ENCODE data around the gene TBX18. TPM values are rescaled to one million over a fixed set of nuclear protein-coding genes. Genes with fewer than 3 reads are reported as not detected.

The TBX18 gene
- polyA plus RNA-seq, 1 donor from 2014 or later, result not detected

- Mint-ChIP-seq H3K36me3 (no peaks in the 10 kb centered on the region), H3K4me1 (no peaks in the 10 kb centered on the region), H3K4me3 (no peak overlapping the region), H3K27ac (no peak overlapping the region), H3K27me3 (no peaks in the 10 kb centered on the region), H3K9me3 (peaks cover 0 to 10% (median 2%) of the 10 kb centered on the region in 3 donors)
Measured at GRCh38 chr6:84652356-84653026, 111.9 kb downstream of the TBX18 start.

GRCh38 chr6:84651583-84651982 is 112.8 kb downstream of the TBX18 start:
- Mint-ChIP-seq H3K4me1 (no peaks in the 10 kb centered on the region), H3K27ac (no peak overlapping the region), H3K36me3 (no peaks in the 10 kb centered on the region), H3K9me3 (peaks cover 0 to 12% (median 2%) of the 10 kb centered on the region in 3 donors), H3K27me3 (no peaks in the 10 kb centered on the region), H3K4me3 (no peak overlapping the region)

GRCh38 chr6:84648444-84648843 is 116.0 kb downstream of the TBX18 start:
- Mint-ChIP-seq H3K27ac (no peak overlapping the region), H3K4me1 (no peaks in the 10 kb centered on the region), H3K27me3 (no peaks in the 10 kb centered on the region), H3K36me3 (no peaks in the 10 kb centered on the region), H3K4me3 (no peak overlapping the region), H3K9me3 (peaks cover 0 to 8% (median 5%) of the 10 kb centered on the region in 3 donors)

- peaks cover 0 to 8% (median 5%) of the 10 kb centered on the region in 3 donors for H3K9me3 Mint-ChIP-seq
- no peak overlapping the region for H3K4me3 Mint-ChIP-seq
- no peaks in the 10 kb centered on the region for H3K36me3 Mint-ChIP-seq
- no peaks in the 10 kb centered on the region for H3K4me1 Mint-ChIP-seq
- no peak overlapping the region for H3K27ac Mint-ChIP-seq
- H3K27me3 Mint-ChIP-seq, result no peaks in the 10 kb centered on the region
Measured at GRCh38 chr6:84645563-84646266, 118.7 kb downstream of the TBX18 start.

GRCh38 chr6:84645000-84645399 is 119.4 kb downstream of the TBX18 start:
- H3K4me3 Mint-ChIP-seq, result no peak overlapping the region

GRCh38 chr6:84643778-84644177 is 120.6 kb downstream of the TBX18 start:
- Mint-ChIP-seq H3K36me3 (no peaks in the 10 kb centered on the region), H3K27me3 (no peaks in the 10 kb centered on the region), H3K4me1 (no peaks in the 10 kb centered on the region)

More at GRCh38 chr6:84645000-84645399, 119.4 kb downstream of the TBX18 start:
- no peaks in the 10 kb centered on the region for H3K36me3 Mint-ChIP-seq
- no peaks in the 10 kb centered on the region for H3K27me3 Mint-ChIP-seq
- no peaks in the 10 kb centered on the region for H3K4me1 Mint-ChIP-seq
- H3K9me3 Mint-ChIP-seq, result peaks cover 0 to 8% (median 5%) of the 10 kb centered on the region in 3 donors
- no peak overlapping the region for H3K27ac Mint-ChIP-seq

GRCh38 chr6:84641076-84641475 is 123.3 kb downstream of the TBX18 start:
- no peak overlapping the region for H3K27ac Mint-ChIP-seq
- H3K9me3 Mint-ChIP-seq, result peaks cover 2 to 9% (median 3%) of the 10 kb centered on the region in 3 donors
- H3K4me1 Mint-ChIP-seq, result no peaks in the 10 kb centered on the region
- H3K27me3 Mint-ChIP-seq, result no peaks in the 10 kb centered on the region
- no peak overlapping the region for H3K4me3 Mint-ChIP-seq
- no peaks in the 10 kb centered on the region for H3K36me3 Mint-ChIP-seq

More at GRCh38 chr6:84643778-84644177, 120.6 kb downstream of the TBX18 start:
- H3K9me3 Mint-ChIP-seq, result peaks cover 0 to 8% (median 3%) of the 10 kb centered on the region in 3 donors
- H3K27ac Mint-ChIP-seq, result no peak overlapping the region
- H3K4me3 Mint-ChIP-seq, result no peak overlapping the region

GRCh38 chr6:84639396-84639795 is 125.0 kb downstream of the TBX18 start:
- Mint-ChIP-seq H3K27me3 (no peaks in the 10 kb centered on the region), H3K4me1 (no peaks in the 10 kb centered on the region)

GRCh38 chr6:84638286-84638685 is 126.1 kb downstream of the TBX18 start:
- Mint-ChIP-seq H3K36me3 (no peaks in the 10 kb centered on the region), H3K27ac (no peak overlapping the region), H3K27me3 (no peaks in the 10 kb centered on the region), H3K4me3 (no peak overlapping the region), H3K4me1 (no peaks in the 10 kb centered on the region), H3K9me3 (peaks cover 0 to 9% (median 2%) of the 10 kb centered on the region in 3 donors)

More at GRCh38 chr6:84639396-84639795, 125.0 kb downstream of the TBX18 start:
- Mint-ChIP-seq H3K4me3 (no peak overlapping the region), H3K9me3 (peaks cover 0 to 5% (median 2%) of the 10 kb centered on the region in 3 donors), H3K36me3 (no peaks in the 10 kb centered on the region), H3K27ac (no peak overlapping the region)
